ENCODE measurements around the gene MMP14.

The MMP14 gene

DNA sequence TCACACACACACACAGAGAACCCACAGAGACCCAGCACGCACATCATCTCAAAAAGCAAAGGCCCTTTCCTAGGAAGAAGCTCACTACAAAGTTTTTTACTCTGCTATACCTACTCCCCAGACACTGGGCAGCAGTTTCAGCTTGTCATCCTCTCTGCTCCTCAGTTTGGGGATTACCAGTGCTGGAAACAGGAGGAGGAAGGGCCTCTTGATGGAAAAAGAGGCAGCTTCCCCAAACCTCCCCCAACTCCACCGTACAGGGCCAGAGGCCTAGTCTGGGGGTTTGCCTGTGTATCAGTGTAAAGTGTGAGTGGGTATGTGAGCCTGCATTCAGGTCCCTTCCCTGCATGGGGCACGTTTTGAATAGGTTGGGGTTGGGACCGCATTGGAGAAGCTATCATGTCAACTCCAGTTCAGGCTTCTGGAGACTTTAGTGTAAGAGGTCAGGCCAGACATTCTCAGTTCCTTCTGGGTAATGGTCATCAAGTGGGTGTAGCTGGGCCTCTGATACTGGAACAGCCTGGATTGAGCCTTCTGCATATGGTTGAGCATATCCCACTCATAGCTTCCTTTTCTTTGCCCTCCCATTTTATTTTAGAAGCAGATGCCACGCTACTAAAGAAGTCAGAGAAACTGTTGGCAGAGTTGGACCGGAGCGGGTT is 47.8 kb downstream of the MMP14 start:
- H3K4me3 ChIP-seq, result no peak overlapping the region
- peaks cover 4% of the 10 kb centered on the region for H3K4me1 ChIP-seq
- in situ Hi-C loops (cut with MboI; ENCODE audit: low sequenced_read_pairs), result no loop called here
- H3K36me3 ChIP-seq (replicated peaks), result no peaks in the 10 kb centered on the region
- DNase-seq (ENCODE audit: low spot score in 2 of 2), result no peak
- no peaks in the 10 kb centered on the region for H3K9me3 ChIP-seq
- H3K27me3 ChIP-seq (ENCODE audit: low read depth), result no peaks in the 10 kb centered on the region; the same call in 1 of the 2 replicates

DNA sequence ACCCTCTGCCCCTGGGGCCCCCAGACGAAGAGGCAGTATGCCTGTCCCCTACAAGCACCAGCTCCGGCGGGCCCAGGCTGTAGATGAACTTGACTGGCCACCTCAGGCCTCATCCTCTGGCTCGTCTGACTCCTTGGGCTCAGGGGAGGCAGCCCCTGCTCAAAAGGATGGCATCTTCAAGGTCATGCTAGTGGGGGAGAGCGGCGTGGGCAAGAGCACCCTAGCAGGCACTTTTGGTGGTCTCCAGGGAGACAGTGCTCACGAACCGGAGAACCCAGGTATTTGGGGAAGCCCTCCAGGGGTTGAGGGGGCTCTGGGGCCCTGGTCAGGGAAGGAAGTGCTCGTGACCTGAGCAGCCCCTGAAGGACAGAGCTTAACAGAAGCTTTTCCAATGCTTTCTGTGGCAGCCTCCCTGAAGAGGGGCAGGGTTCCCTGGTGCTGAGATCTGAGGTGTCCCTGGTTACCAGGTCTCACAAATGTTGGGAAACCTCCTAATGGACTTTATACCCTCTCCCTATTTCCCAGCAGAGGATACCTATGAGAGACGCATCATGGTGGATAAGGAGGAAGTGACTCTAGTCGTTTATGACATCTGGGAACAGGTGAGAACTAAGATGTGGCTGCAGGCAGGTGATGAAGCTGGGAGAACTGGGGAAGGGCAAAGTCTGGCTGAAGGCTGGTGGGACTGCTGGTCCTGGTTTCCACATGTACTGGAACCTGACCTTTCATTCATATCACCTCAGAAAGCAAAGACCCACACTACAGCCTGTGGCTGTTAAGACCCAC is 48.5 kb downstream of the MMP14 start:
- Histone ChIP-seq H3K9me3 (no peaks in the 10 kb centered on the region), H3K27me3 (ENCODE audit: low read depth) (no peaks in the 10 kb centered on the region; the same call in 1 of the 2 replicates), H3K4me1 (peaks cover 4% of the 10 kb centered on the region), H3K36me3 (replicated peaks) (no peaks in the 10 kb centered on the region), H3K4me3 (no peak overlapping the region)
- in situ Hi-C loops (cut with MboI; ENCODE audit: low sequenced_read_pairs), result no loop called here
- DNase-seq (ENCODE audit: low spot score in 2 of 2), result no peak

DNA sequence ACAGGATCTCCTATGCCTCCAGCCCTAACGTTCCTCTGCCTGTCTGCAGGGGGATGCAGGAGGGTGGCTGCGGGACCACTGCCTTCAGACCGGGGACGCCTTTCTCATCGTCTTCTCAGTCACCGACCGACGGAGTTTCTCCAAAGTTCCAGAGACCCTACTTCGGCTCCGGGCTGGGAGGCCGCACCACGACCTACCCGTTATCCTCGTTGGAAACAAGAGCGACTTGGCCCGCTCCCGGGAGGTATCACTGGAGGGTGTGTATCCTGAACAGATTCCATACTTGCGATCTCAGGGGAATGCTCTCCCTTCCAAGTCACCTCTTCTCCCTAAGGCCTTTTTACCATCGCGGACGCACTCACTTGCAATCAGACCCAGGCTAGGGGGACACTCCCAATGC is 49.6 kb downstream of the MMP14 start:
- DNase-seq (ENCODE audit: low spot score in 2 of 2), result no peak
- no peak overlapping the region for H3K4me3 ChIP-seq
- no peaks in the 10 kb centered on the region; the same call in 1 of the 2 replicates for H3K27me3 ChIP-seq (ENCODE audit: low read depth)
- H3K36me3 ChIP-seq (replicated peaks), result no peaks in the 10 kb centered on the region
- H3K9me3 ChIP-seq, result no peaks in the 10 kb centered on the region
- in situ Hi-C loops (cut with MboI; ENCODE audit: low sequenced_read_pairs), result no loop called here
- H3K4me1 ChIP-seq, result peaks cover 4% of the 10 kb centered on the region

DNA sequence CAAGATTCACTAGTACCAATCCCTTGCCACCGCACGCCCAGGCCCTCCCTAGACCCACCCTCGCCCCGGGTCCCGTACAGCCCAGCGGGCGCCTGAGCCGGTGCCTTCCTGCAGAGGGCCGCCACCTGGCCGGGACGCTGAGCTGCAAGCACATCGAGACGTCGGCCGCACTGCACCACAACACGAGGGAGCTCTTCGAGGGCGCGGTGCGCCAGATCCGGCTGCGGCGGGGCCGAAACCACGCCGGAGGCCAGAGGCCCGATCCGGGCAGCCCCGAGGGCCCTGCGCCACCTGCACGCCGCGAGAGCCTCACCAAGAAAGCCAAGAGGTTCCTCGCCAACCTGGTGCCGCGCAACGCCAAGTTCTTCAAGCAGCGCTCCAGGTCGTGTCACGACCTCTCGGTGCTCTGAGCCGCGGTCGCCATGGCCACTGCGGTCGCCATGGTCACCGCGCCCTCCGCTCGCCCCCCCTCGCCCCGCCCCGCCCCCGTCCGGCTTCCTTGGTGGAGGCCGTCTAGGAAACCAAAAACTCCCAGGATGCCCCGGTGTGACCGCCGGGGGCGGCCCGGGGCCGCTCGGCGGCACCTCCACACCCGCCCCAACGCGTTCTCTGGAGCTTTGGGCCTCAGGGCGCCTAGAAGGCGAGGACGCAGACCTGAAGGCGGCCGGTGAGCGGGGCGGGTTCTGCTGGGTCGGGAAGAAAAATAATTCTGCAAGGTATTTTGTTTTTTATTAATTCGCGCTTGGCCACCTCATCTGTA is 50.3 kb downstream of the MMP14 start:
- no peak overlapping the region for H3K4me3 ChIP-seq
- H3K9me3 ChIP-seq, result no peaks in the 10 kb centered on the region
- DNase-seq (ENCODE audit: low spot score in 2 of 2), result no peak
- H3K36me3 ChIP-seq (replicated peaks), result no peaks in the 10 kb centered on the region
- no peaks in the 10 kb centered on the region; the same call in 1 of the 2 replicates for H3K27me3 ChIP-seq (ENCODE audit: low read depth)
- in situ Hi-C loops (cut with MboI; ENCODE audit: low sequenced_read_pairs), result no loop called here
- H3K4me1 ChIP-seq, result peaks cover 4% of the 10 kb centered on the region

DNA sequence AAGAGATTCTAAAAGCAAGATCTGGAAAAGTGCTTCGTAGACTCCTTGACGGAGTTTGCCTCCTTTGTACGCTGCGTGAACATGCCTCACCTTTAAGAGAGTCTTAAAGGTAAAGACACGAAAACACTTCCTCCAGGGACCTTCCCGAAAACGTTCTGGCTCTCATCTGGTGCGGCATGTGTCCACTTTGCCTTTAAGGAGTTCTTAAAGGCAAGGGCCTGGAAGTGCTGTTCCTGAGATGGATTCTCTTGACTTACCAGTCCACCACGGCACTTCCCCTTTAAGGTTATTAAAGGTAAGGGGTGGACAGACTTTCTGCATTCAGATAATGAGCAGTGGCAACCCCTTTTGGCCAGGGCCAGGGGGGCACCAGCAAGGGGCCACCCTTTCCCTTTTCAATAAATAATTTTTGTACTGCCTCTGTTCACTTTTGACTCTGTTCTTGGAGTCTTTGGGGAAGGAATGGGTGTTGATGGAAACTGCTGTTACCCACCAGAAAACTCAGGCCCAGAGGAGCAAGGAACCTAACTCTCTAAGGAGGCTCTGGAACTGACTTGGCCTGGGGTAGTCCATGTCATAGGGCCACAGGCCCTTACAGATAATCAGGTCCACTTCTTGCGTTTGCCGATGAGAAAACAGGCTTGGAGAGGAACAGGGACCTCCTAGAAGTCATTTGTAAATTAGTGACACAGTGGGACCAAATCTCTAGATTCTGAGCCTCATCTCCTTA is 51.0 kb downstream of the MMP14 start:
- in situ Hi-C loops (cut with MboI; ENCODE audit: low sequenced_read_pairs), result no loop called here
- H3K4me1 ChIP-seq, result peaks cover 4% of the 10 kb centered on the region
- H3K36me3 ChIP-seq (replicated peaks), result no peaks in the 10 kb centered on the region
- H3K9me3 ChIP-seq, result no peaks in the 10 kb centered on the region
- no peak for DNase-seq (ENCODE audit: low spot score in 2 of 2)
- no peaks in the 10 kb centered on the region for H3K27me3 ChIP-seq (ENCODE audit: low read depth)
- H3K4me3 ChIP-seq, result no peak overlapping the region

DNA sequence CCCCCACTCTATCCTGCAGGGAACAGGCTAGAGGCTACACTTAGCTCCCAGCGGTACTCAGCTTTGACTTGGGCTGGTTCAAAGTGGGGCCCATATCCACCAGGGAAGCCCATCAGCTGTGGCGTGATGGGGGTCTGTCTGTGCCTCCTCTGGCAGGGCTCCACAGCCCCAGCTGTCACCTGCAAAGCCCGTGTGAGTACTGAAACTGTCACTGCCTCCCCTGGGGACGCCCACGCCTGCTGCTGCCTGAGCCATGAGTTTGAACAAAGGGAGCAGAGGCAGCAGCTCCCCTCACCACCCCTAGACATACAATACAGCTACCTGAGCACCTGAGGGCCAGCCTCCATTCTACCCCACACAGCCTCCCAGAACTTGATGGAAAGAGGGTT is 51.6 kb downstream of the MMP14 start:
- Histone ChIP-seq H3K36me3 (replicated peaks) (no peaks in the 10 kb centered on the region), H3K4me3 (no peak overlapping the region), H3K9me3 (no peaks in the 10 kb centered on the region), H3K4me1 (peaks cover 4% of the 10 kb centered on the region), H3K27me3 (ENCODE audit: low read depth) (no peaks in the 10 kb centered on the region)
- in situ Hi-C loops (cut with MboI; ENCODE audit: low sequenced_read_pairs), result no loop called here
- DNase-seq (ENCODE audit: low spot score in 2 of 2), result no peak

DNA sequence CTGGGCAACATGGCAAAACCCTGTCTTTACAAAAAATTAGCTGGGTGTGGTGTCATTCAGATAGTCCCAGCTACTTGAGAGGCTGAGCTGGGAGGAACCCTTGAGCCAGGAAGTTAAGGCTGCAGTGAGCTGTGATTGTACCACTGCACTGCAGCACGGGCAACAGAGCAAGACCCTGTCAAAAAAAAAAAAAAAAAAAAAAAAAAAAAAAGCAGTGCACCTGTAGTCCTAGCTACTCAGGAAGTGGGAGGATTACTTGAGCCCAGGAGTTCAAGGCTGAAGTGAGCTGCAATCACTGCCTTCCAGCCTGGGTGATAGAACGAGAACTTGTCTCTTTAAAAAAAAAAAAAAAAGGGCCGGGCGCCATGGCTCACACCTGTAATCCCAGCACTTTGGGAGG is 52.3 kb downstream of the MMP14 start:
- H3K27me3 ChIP-seq (ENCODE audit: low read depth), result no peaks in the 10 kb centered on the region
- H3K4me3 ChIP-seq, result no peak overlapping the region
- in situ Hi-C loops (cut with MboI; ENCODE audit: low sequenced_read_pairs), result no loop called here
- no peaks in the 10 kb centered on the region; the same call in 1 of the 2 replicates for H3K4me1 ChIP-seq
- H3K9me3 ChIP-seq, result no peaks in the 10 kb centered on the region
- DNase-seq (ENCODE audit: low spot score in 2 of 2), result no peak
- no peaks in the 10 kb centered on the region for H3K36me3 ChIP-seq (replicated peaks)

DNA sequence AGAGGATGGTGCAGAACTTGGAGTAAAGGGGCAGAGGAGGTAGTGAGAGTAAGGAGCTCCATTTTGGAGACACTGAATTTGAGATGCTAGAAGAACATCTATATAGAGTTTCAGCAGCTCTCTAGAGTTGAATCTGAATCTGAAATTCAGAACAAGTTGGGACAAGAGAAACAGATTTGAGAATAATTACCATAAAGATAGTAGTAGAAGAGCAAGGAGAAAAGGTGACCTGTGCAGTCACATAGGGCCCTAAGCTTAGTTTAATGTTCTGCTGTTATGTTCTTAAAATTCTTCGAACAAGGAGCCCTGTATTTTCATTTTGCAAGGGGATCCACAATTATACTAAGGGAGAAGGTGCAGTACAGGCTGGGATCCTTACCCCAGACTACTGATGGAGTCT is 54.0 kb downstream of the MMP14 start:
- in situ Hi-C loops (cut with MboI; ENCODE audit: low sequenced_read_pairs), result no loop called here
- H3K4me3 ChIP-seq, result no peak overlapping the region
- H3K9me3 ChIP-seq, result no peaks in the 10 kb centered on the region
- no peak for DNase-seq (ENCODE audit: low spot score in 2 of 2)
- no peaks in the 10 kb centered on the region for H3K4me1 ChIP-seq
- H3K27me3 ChIP-seq (ENCODE audit: low read depth), result no peaks in the 10 kb centered on the region
- no peaks in the 10 kb centered on the region for H3K36me3 ChIP-seq (replicated peaks)

DNA sequence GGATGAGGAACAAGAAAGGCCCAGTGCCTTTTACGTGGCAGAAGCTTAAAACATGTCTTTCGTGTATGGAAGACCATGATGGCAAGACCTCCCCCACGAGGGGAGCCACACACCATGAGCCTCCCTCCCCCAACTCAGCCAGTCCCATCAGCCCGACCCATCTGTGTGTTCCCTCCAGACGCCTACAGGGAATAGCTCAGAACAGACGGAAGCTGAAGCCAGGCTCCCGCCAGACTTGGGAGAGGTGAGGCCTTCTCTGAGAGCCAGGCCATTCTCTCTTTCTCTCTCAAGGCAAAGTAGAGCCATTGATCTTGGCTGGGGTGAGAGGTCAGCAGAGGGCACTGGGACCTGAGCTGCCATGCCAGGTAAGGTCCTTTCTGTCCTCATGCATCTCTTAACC is 56.1 kb downstream of the MMP14 start:
- Histone ChIP-seq H3K4me1 (no peaks in the 10 kb centered on the region), H3K27me3 (ENCODE audit: low read depth) (no peaks in the 10 kb centered on the region), H3K4me3 (no peak overlapping the region), H3K9me3 (no peaks in the 10 kb centered on the region), H3K36me3 (replicated peaks) (no peaks in the 10 kb centered on the region)
- in situ Hi-C loops (cut with MboI; ENCODE audit: low sequenced_read_pairs), result no loop called here
- DNase-seq (ENCODE audit: low spot score in 2 of 2), result no peak

DNA sequence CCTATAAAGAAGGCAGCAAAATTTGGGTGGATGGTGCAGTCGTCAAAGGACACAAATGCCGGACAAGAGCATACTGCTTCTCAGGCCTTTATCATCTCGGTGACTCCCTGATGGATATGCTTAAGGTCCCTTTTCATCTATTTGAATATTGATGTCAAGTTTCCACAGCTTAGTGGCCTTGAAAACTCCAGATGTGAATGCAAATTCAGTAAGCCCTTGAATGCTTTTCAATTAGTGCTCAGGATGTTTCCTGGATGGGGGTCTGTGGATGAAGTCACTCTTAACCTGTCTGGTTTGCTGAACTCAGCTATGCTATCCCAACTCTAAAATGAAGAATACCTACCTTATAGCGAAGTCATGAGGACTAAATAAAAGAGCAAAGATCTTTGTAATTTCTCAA is 57.3 kb downstream of the MMP14 start:
- no peaks in the 10 kb centered on the region for H3K9me3 ChIP-seq
- no peaks in the 10 kb centered on the region for H3K4me1 ChIP-seq
- in situ Hi-C loops (cut with MboI; ENCODE audit: low sequenced_read_pairs), result no loop called here
- H3K36me3 ChIP-seq (replicated peaks), result peaks cover 3% of the 10 kb centered on the region; the same call in 1 of the 2 replicates
- no peaks in the 10 kb centered on the region for H3K27me3 ChIP-seq (ENCODE audit: low read depth)
- no peak for DNase-seq (ENCODE audit: low spot score in 2 of 2)
- H3K4me3 ChIP-seq, result no peak overlapping the region

DNA sequence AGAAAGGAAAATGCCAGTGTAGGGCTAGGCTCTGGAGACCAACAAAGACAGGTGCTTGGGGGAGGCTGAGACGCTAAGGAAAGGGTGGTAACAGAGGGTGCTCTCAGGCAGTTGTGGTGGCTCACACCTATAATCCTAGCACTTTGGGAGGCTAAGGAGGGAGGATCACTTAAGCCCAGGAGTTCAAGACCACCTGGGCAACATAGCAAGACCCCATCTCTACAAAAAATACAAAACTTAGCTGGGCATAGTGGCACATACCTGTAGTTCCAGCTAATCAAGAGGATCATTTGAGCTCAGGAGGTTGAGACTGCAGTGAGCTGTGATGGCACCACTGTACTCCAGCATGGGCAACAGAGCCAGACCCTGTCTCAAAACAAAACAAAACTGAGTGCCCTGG is 59.0 kb downstream of the MMP14 start:
- in situ Hi-C loops (cut with MboI; ENCODE audit: low sequenced_read_pairs), result no loop called here
- DNase-seq (ENCODE audit: low spot score in 2 of 2), result no peak

DNA sequence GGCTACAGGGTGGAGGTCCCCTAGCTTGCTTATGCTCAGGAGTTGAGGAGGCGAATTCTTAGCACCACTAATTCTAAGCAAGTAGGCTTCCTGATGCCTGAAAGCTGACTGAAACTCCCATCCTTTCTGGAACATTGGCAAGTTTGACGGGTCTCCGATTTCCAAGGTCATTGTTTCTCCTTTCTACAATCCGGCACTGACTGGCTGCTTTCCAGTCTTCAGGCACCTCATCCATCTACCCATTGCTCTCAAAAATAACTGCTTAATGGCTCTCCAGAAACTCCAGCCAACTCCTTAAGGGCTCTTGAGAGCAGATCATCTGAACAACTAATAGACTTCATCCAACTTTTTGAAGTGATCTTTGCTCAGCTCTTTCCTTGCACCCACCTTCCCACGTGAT is 60.0 kb downstream of the MMP14 start:
- H3K4me3 ChIP-seq, result no peak overlapping the region
- no peaks in the 10 kb centered on the region for H3K9me3 ChIP-seq
- no peaks in the 10 kb centered on the region for H3K27me3 ChIP-seq (ENCODE audit: low read depth)
- DNase-seq (ENCODE audit: low spot score in 2 of 2), result no peak
- in situ Hi-C loops (cut with MboI; ENCODE audit: low sequenced_read_pairs), result no loop called here
- H3K36me3 ChIP-seq (replicated peaks), result peaks cover 18% of the 10 kb centered on the region
- peaks cover 16% of the 10 kb centered on the region for H3K4me1 ChIP-seq

More for the DNA sequence above, 59.0 kb downstream of the MMP14 start:
- Histone ChIP-seq H3K4me3 (no peak overlapping the region), H3K4me1 (peaks cover 14% of the 10 kb centered on the region), H3K27me3 (ENCODE audit: low read depth) (no peaks in the 10 kb centered on the region), H3K9me3 (no peaks in the 10 kb centered on the region), H3K36me3 (replicated peaks) (peaks cover 9% of the 10 kb centered on the region; the same call in 1 of the 2 replicates)

DNA sequence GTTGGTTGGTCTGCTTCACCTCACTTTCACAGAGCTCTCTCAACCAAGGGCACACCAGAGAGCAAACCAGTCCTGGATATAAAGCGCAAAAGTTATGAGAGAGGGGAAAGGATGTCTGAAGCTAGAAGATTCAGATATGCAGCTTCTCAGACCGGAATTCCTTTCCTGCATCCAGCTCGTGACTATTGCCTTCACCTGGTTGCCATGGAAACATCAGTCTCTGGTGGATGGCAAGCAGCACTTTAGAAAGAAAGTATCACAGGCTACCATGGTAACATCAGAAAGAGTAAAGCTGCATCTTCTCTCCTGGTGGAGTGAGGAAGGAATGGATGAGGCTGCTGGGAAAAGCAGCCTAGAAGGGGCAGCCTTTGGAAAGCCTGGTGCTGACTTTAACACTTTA is 60.4 kb downstream of the MMP14 start:
- no peaks in the 10 kb centered on the region for H3K27me3 ChIP-seq (ENCODE audit: low read depth)
- no peak overlapping the region for H3K4me3 ChIP-seq
- peaks cover 16% of the 10 kb centered on the region for H3K4me1 ChIP-seq
- peaks cover 22% of the 10 kb centered on the region for H3K36me3 ChIP-seq (replicated peaks)
- H3K9me3 ChIP-seq, result no peaks in the 10 kb centered on the region
- no peak for DNase-seq (ENCODE audit: low spot score in 2 of 2)
- in situ Hi-C loops (cut with MboI; ENCODE audit: low sequenced_read_pairs), result no loop called here

All from HAP-1 (cell line).